PC-9 (cell line): Measurements from ENCODE around the gene GLOD5. TPM values are rescaled to one million over a fixed set of nuclear protein-coding genes. Genes with fewer than 3 reads are reported as not detected.
"Not testable (repeated sequence)": the region's sequence is repeated elsewhere in the genome, so short reads cannot be mapped to it uniquely, and the experiment has no call there.

Experiments
- BruUV-seq: library from RNA; stranded (reverse); fragments of 400-500 nt; replicated peaks from 2 replicates; lab custom pipeline; 2021; lab: Mats Ljungman, UMichigan
- CTCF ChIA-PET: fragments of 300-600 bp; sonication (Branson Sonifier 250); formaldehyde crosslinking; loops from one replicate; lab custom pipeline; 2022; ENCODE audit warnings: antibody characterized with exemption; lab: Charles Lee
- POLR2A ChIA-PET: fragments of 300-600 bp; sonication (Branson Sonifier 250); formaldehyde crosslinking; loops from one replicate; lab custom pipeline; 2022; ENCODE audit warnings: antibody characterized with exemption; ENCODE audit not compliant: unreplicated experiment; lab: Charles Lee
- DNase-seq, 2 experiments: peaks; one replicate each; pipeline versions ENCODE4 v3.0.0 to v3.0.0-alpha.2; 2015 to 2022; ENCODE audit warnings: mixed read lengths in 1 of 2
- H2AFZ ChIP-seq: fragments of 200-600 bp; sonication (generic); 2 replicates; pipeline ENCODE4 v1.8.1; 2017; ENCODE audit warnings: antibody characterized with exemption
- H3F3A ChIP-seq: fragments of 200-600 bp; sonication (generic); 2 replicates; pipeline ENCODE4 v1.8.1; 2017; ENCODE audit warnings: antibody characterized with exemption, mild to moderate bottlenecking, low read depth; ENCODE audit not compliant: insufficient read depth
- H3K27ac ChIP-seq: fragments of 200-600 bp; sonication (generic); 2 replicates; pipeline ENCODE4 v1.6.1; 2016; ENCODE audit warnings: mixed run types
- H3K27me3 ChIP-seq: fragments of 200-600 bp; sonication (generic); 2 replicates; pipeline ENCODE4 v1.6.1; 2016; ENCODE audit warnings: low read depth, mixed run types; ENCODE audit not compliant: insufficient read depth
- H3K36me3 ChIP-seq: fragments of 200-600 bp; sonication (generic); 2 replicates; pipeline ENCODE4 v1.6.1; 2016; ENCODE audit warnings: low read depth, mixed run types
- H3K4me1 ChIP-seq: fragments of 200-600 bp; sonication (generic); replicated peaks from 2 replicates; pipeline ENCODE4 v1.6.1; 2016; ENCODE audit warnings: mixed run types; ENCODE audit not compliant: insufficient read depth
- H3K4me2 ChIP-seq: fragments of 200-600 bp; sonication (generic); 2 replicates; pipeline ENCODE4 v1.6.1; 2017; ENCODE audit warnings: mixed run types
- H3K4me3 ChIP-seq: fragments of 200-600 bp; sonication (generic); 2 replicates; pipeline ENCODE4 v1.6.1; 2016; ENCODE audit warnings: mixed run types
- H3K79me2 ChIP-seq: fragments of 200-600 bp; sonication (generic); 2 replicates; pipeline ENCODE4 v1.6.1; 2017; ENCODE audit warnings: low read depth, mixed run types
- H3K9me2 ChIP-seq: fragments of 200-600 bp; sonication (generic); 2 replicates; pipeline ENCODE4 v1.8.1; 2017; ENCODE audit warnings: mild to moderate bottlenecking; ENCODE audit not compliant: insufficient read depth
- H3K9me3 ChIP-seq: fragments of 200-600 bp; sonication (generic); 2 replicates; pipeline ENCODE4 v1.8.1; 2016; ENCODE audit warnings: low read depth; ENCODE audit not compliant: insufficient read depth
- H4K20me1 ChIP-seq: fragments of 200-600 bp; sonication (generic); 2 replicates; pipeline ENCODE4 v1.8.1; 2017; ENCODE audit not compliant: insufficient read depth
- CTCF ChIP-seq: fragments of 200-600 bp; sonication (generic); conservative IDR thresholded peaks from 2 replicates; pipeline ENCODE4 v1.6.1; 2017; ENCODE audit warnings: mixed run types, antibody characterized with exemption, mild to moderate bottlenecking, moderate library complexity
- EZH2 ChIP-seq: fragments of 200-600 bp; sonication (generic); IDR thresholded peaks from 2 replicates; pipeline ENCODE4 v1.8.0; 2017; ENCODE audit warnings: antibody characterized with exemption, low read depth
- intact Hi-C: fragments of 100-400 bp; cut with micrococcal nuclease; formaldehyde crosslinking; loops from one replicate; pipeline ENCODE4 v1.10.0; 2022; ENCODE audit not compliant: unreplicated experiment
- total RNA-seq: library from RNA; stranded (reverse); gene quantifications from 2 replicates; pipeline ENCODE4 v1.2.3, GENCODE V29; 2021

The GLOD5 gene
- total RNA-seq, 1 experiment from 2014 or later, result not detected

DNA sequence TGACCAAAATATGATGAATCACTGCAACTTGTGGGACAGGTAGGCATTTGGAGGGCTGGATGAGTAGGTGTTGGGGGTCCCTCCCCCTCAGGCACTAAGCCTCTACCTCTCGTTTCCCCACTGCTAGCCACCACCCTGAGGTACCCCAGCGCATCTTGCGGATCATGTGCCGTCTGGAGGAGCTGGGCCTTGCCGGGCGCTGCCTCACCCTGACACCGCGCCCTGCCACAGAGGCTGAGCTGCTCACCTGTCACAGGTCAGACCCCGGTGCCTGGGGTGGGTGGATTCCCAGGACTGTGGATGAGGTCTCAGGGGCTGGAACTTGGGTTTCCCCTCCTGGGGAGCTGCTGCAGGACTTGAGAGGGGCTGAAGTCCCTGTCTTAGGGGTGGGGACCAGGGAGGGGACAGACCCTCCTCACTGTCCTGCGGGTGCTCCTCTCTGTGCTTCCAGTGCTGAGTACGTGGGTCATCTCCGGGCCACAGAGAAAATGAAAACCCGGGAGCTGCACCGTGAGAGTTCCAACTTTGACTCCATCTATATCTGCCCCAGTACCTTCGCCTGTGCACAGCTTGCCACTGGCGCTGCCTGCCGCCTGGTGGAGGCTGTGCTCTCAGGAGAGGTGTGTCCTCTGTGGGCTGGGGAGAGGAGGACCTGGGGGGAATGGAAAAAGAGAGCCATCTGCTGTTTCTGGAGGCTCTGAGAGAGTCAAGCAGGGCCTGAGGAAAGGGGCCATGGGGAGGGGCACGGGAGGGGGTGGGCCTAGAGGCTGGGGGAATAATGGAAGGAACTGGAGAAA lies 54.7 kb downstream of the GLOD5 start:
- BruUV-seq, result no TSS peak
- POLR2A ChIA-PET, result no interaction called here
- TF ChIP-seq CTCF (no peak), EZH2 (no peak)
- H3K27ac ChIP-seq, result no peak overlapping the region
- H3K9me2 ChIP-seq, result no peaks in the 10 kb centered on the region
- no peaks in the 10 kb centered on the region for H3K4me1 ChIP-seq
- no peak overlapping the region for H2AFZ ChIP-seq
- DNase-seq, result no peak
- H3K4me3 ChIP-seq, result no peak overlapping the region
- H4K20me1 ChIP-seq, result no peaks in the 10 kb centered on the region
- CTCF ChIA-PET, result no interaction called here
- H3K9me3 ChIP-seq, result no peaks in the 10 kb centered on the region
- H3K4me2 ChIP-seq, result no peak overlapping the region
- H3K79me2 ChIP-seq, result no peaks in the 10 kb centered on the region
- H3K27me3 ChIP-seq, result no peaks in the 10 kb centered on the region
- H3K36me3 ChIP-seq, result no peaks in the 10 kb centered on the region
- intact Hi-C loops, result no loop called here
- no peaks in the 10 kb centered on the region for H3F3A ChIP-seq

GRCh38 chrX:48818098-48818497 lies 56.6 kb downstream of the GLOD5 start:
- no peaks in the 10 kb centered on the region for H3K9me3 ChIP-seq
- ChIA-PET POLR2A (no interaction called here), CTCF (no interaction called here)
- H3K4me1 ChIP-seq, result no peaks in the 10 kb centered on the region
- no peaks in the 10 kb centered on the region for H3K79me2 ChIP-seq
- no peak for DNase-seq
- H2AFZ ChIP-seq, result no peak overlapping the region
- H4K20me1 ChIP-seq, result no peaks in the 10 kb centered on the region
- H3K36me3 ChIP-seq, result no peaks in the 10 kb centered on the region
- TF ChIP-seq EZH2 (no peak), CTCF (no peak)
- H3K27me3 ChIP-seq, result no peaks in the 10 kb centered on the region
- intact Hi-C loops, result no loop called here
- BruUV-seq, result no TSS peak
- H3K9me2 ChIP-seq, result no peaks in the 10 kb centered on the region
- no peaks in the 10 kb centered on the region for H3F3A ChIP-seq
- no peak overlapping the region for H3K27ac ChIP-seq
- H3K4me2 ChIP-seq, result no peak overlapping the region
- no peak overlapping the region for H3K4me3 ChIP-seq

- H3K9me2 ChIP-seq, result no peaks in the 10 kb centered on the region
- H3K27me3 ChIP-seq, result no peaks in the 10 kb centered on the region
- no peaks in the 10 kb centered on the region for H4K20me1 ChIP-seq
- no peaks in the 10 kb centered on the region for H3K36me3 ChIP-seq
- H2AFZ ChIP-seq, result no peak overlapping the region
- H3F3A ChIP-seq, result no peaks in the 10 kb centered on the region
- CTCF ChIA-PET, result no interaction called here
- H3K79me2 ChIP-seq, result no peaks in the 10 kb centered on the region
- no peak for DNase-seq
- no peak for TF ChIP-seq CTCF
- TF ChIP-seq EZH2, result no peak
- BruUV-seq, result no TSS peak
- intact Hi-C loops, result no loop called here
- no peak overlapping the region for H3K4me3 ChIP-seq
- POLR2A ChIA-PET, result no interaction called here
- H3K27ac ChIP-seq, result no peak overlapping the region
- no peaks in the 10 kb centered on the region for H3K9me3 ChIP-seq
- H3K4me2 ChIP-seq, result no peak overlapping the region
- H3K4me1 ChIP-seq, result no peaks in the 10 kb centered on the region
These were observed 57.3 kb downstream of the GLOD5 start for GRCh38 chrX:48818866-48819265.

DNA sequence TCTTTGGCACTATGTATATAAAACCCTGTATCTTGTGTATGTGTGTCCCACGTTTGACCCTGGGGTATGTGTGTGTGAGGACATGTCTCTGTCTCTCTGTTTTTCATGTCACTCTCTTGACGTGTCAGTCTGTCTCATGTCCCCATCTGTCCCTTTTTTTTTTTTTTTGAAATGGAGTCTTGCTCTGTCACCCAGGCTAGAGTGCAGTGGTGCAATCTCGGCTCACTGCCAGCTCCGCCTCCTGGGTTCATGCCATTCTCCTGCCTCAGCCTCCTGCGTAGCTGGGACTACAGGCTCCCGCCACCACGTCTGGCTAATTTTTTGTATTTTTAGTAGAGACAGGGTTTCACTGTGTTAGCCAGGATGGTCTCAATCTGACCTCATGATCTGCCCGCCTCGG lies 57.8 kb downstream of the GLOD5 start:
- H4K20me1 ChIP-seq, H3K27me3 ChIP-seq, H3K27ac ChIP-seq, intact Hi-C loops, CTCF ChIA-PET, H3K4me2 ChIP-seq, POLR2A ChIA-PET, H3K79me2 ChIP-seq, H3F3A ChIP-seq, BruUV-seq, DNase-seq, H3K4me3 ChIP-seq, H2AFZ ChIP-seq, H3K9me2 ChIP-seq, H3K36me3 ChIP-seq, H3K9me3 ChIP-seq, H3K4me1 ChIP-seq: not testable (repeated sequence)
